Ammon's horn (tissue), 1 donor: ENCODE measurements around the gene DOCK2.

Experiments used
- DNase-seq: peaks from one replicate; pipeline ENCODE4 v3.0.0-alpha.2; 2016; ENCODE audit warnings: low spot score

DOCK2 gene

GRCh38 chr5:169905017-169905416 is 267.9 kb downstream of the DOCK2 start:
- no peak for DNase-seq

DNA sequence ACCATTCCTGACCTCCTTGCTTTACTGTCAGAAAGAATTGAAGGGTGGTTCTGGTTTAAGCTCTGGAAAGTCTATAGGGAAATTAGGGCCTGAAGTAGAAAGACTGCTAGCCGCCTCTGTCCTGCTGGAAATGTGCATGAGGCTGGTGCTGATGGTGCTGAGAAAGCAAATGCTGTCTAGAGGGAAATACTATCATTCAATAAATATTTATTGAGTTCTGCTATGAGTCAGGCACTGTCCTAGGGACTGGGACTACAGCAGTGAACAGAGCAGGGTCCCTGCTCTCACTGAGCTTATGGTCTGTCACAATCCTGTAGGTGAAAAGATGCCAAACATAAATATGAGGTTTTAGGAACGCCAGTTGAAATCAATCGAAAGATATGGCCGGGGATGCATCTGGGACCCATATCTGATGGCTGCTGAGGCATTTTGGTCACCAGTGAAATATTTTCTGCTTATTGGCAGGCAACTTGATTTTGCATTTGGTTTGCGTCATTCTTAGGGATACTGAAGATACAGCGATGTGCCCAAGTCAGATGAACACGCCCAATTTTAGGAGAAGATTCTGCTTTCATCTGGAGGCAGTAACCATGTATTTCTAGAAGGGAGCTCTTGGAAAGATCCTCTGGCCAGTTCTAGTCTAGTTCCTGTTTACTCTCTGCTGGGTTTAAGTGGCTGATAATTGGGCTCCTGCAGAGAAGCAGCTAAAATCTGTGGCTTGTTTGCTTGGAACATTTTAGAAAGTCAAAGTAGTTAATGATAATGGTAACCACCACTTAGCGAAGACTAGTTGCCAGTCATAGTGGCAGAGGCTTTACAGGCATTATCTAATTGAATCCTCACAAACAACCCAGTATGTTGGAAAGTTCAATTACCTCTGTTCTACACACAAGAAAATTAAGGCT is 269.9 kb downstream of the DOCK2 start:
- no peak for DNase-seq

DNA sequence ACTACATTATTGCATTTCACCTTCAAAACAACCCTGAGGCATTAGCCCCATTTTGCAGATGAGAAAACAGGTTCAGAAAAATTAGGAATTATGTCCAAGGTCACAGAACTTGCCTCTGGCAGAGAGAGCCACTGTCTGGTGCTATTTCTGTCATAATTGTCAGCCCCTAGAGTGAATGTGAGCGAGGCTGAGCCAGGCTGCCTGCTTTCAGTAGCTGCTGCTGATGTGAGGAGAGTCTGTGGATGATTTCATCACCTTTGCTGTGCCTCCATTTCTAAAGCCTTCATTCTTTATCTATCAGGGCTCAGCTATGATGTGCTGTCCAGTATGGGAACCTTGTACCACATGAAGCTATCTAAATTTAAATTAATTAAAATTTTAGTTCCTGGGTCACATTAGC is 271.8 kb downstream of the DOCK2 start:
- no peak for DNase-seq

DNA sequence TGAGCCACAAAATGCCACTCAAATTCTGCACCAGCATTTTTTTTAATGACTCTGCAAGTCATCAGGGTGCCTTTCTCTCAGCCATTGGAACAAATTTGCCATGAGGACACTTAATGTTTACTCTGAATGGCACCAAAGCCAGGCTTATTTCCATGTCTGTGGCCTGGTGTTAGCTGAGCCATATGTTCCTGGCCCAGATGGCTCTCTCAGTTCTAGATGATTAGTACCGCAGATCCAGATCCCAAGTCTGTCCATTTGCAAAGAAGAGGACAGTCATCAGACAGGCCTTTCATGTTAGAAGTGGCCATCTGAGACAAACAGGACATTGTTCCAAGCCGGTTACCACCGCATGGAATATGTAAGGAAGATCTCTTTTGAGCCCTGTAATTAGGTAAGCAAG is 272.9 kb downstream of the DOCK2 start:
- peak; percentile 40 for DNase-seq

GRCh38 chr5:169910393-169910792 is 273.3 kb downstream of the DOCK2 start:
- DNase-seq, result no peak

DNA sequence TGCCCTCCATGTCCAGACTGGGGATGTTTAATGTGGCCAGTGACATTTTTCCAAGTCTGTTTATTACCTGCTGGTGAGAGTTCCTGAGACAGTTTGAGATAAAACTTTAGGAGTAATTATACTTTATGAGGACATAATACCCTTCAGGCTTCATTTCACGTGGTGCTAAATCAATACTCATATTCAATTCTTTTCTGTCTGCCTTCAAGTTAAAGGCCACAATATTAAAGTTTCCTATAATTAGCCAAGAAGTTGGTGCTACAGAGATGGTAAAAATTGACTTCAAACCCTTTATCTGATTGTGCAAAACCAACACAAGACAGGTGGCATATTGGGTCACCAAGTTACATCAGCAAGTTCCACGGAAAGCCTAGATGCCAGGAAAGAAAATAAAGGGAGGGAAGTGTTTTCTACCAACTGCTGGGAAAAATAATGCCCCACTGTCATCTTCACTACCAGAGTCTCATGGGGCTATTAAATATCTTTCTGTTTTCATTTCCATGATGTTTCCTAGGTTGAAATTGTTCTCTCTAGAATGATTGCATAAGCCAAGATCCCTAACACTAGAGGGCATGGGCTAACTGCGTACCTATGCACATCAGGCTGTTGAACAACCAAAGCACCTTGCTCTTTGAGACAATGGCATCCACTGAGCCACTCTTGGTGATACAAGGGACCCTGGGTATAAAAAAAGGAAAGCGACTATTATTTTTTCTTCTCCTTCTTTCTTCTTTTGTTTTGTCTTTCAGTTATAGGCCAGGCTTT is 274.6 kb downstream of the DOCK2 start:
- DNase-seq, result no peak

DNA sequence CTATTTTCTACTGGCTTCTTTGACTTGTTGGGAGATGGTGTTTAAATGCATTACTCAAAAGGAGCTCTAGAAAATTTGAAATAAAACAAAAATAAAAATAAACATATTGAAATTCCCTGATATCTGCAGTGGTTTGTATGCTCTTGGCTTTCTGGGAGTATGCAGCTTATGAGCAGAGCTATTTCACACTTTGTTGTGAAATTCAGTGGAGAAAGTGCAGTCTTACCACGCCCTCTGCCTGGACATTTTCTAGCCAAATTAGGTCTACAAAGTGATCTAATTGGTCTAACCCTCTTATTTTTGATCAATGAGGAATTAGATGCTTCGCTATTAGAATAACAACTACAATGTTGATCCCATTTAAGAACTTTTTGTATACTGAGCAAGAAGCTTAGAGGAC is 276.4 kb downstream of the DOCK2 start:
- no peak for DNase-seq

GRCh38 chr5:169914766-169915165 is 277.7 kb downstream of the DOCK2 start:
- peak; percentile 83 for DNase-seq

GRCh38 chr5:169917500-169917899 is 280.4 kb downstream of the DOCK2 start:
- DNase-seq, result no peak

DNA sequence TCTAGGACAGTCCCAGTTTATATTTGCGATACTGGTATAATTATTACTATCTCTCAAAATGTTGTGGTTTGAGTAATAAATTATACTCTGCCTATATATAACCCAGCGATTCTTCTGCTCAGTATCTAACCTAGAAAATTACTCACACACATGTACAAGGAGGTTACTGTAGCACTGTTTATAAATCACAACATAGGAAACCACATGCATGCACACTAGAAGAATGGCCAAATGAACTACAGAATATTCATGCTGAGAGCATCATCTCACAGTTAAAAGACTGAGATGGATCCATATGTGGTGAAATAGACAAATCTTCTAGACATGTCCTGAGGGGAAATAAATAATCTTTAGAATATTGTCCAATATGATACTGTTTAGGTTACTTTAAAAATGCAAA is 281.2 kb downstream of the DOCK2 start:
- no peak for DNase-seq

- DNase-seq, result no peak
Measured at GRCh38 chr5:169920474-169920873, 283.4 kb downstream of the DOCK2 start.

GRCh38 chr5:169921384-169921783 is 284.3 kb downstream of the DOCK2 start:
- DNase-seq, result no peak

DNA sequence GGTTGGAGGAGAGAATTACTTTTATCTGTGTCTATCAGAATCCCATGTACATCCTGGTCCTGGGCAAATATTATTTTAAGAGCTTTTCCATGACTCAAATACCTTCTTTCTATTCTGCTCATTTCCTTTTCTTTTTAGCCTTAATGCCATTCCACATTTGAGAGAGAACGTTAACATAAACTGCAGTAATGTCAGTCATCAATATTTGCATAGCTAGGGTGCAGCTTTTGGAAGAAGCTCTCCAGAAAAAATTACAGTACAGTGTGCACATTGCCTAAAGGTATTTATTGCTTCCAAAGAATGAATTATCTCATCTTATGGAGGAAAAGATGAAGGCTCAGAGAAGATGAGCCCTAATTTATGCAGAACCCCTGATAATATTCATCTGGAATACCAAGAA is 284.9 kb downstream of the DOCK2 start:
- no peak for DNase-seq

- no peak for DNase-seq
Measured at GRCh38 chr5:169922474-169922873, 285.4 kb downstream of the DOCK2 start.

GRCh38 chr5:169923988-169924387 is 286.9 kb downstream of the DOCK2 start:
- DNase-seq, result no peak

GRCh38 chr5:169933127-169933526 is 296.1 kb downstream of the DOCK2 start:
- no peak for DNase-seq

GRCh38 chr5:169933616-169934015 is 296.5 kb downstream of the DOCK2 start:
- no peak for DNase-seq

- DNase-seq, result no peak
Measured at GRCh38 chr5:169934990-169935389, 297.9 kb downstream of the DOCK2 start.

GRCh38 chr5:169935762-169936161 is 298.7 kb downstream of the DOCK2 start:
- no peak for DNase-seq

DNA sequence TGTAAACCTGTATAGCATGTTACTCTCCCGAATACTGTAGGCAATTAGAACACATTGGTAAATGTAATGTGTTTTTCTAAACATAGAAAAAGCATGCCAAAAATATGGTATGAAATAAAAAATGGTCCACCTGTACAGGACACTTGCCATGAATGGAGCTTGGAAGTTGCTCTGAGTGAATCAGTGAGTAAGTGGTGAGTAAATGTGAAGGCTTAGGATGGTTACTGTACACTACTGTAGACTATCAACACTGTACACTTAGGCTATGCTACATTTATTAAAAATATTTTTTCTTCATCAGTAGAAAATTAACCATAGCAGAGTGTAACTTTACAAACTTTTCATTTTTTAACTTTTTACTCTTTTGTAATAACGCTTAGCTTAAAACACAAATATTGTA is 301.4 kb downstream of the DOCK2 start:
- no peak for DNase-seq

- no peak for DNase-seq
Measured at GRCh38 chr5:169939731-169940130, 302.7 kb downstream of the DOCK2 start.

DNA sequence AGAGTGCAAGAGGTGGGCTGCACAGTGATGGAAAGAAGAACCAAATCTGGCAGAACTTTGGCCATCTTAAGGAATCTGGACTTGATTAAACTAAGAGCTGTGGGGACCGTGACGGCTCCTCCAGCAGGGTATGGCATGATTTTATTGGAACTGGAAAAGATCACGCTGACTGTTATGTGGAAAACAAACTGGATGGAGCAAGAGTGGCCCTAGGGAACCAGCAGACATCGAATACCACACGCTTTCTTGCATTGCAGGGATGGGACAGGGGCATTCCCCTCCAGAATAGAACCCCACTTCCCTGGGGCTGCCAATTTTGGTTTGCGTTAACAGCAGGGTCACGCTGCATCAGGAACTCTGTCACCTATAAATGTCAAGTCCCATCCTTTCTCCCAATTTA is 304.5 kb downstream of the DOCK2 start:
- no peak for DNase-seq

GRCh38 chr5:169942181-169942580 is 305.1 kb downstream of the DOCK2 start:
- no peak for DNase-seq
